ENCODE data around the gene ZKSCAN4.

ZKSCAN4 gene

DNA sequence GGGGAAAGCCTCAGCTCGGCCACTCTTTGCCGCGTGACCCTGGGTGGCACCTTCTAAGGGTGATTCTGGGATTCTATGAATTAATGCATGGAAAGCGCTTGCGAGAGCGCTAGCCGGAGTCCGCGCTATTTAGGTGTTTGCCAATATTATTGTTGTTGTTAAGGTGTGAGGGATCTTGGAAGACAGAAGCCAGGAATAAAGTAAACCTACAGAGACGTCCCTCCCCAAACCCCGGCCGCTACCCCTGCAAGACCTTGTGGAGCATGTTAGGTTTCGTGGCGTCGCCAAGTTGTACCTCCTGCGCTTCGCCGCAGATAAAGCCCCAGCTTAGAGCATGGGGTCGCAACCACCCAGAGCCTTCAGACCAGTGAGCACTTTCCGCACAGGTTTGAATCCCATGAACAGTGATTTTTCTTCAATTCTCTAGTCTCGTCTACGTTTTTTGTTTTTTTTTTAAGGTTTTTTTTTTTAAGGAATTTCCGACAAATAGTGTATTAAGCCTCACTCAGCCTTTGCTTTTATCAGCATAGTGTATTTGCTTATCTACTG, 43.9 kb downstream of the ZKSCAN4 start:
- H3K4me3 ChIP-seq (ENCODE audit: low read depth, low read length) = no peak overlapping the region
- H3K9me3 ChIP-seq (ENCODE audit: control insufficient read depth, low read length) = no peaks in the 10 kb centered on the region
- no peak overlapping the region for H3K9ac ChIP-seq
- TF ChIP-seq CTCF (IDR thresholded peaks at IDR 0.05) = no peak
- H3K27me3 ChIP-seq (ENCODE audit: control insufficient read depth, insufficient read depth, low read length) = peaks cover 4% of the 10 kb centered on the region
- H3K79me2 ChIP-seq = no peaks in the 10 kb centered on the region
- no peak overlapping the region for H3K27ac ChIP-seq
- H2AFZ ChIP-seq = no peak overlapping the region
- H3K4me1 ChIP-seq = no peaks in the 10 kb centered on the region
- no peak overlapping the region for H3K4me2 ChIP-seq (ENCODE audit: low read length)
- no peaks in the 10 kb centered on the region for H3K36me3 ChIP-seq (ENCODE audit: control insufficient read depth, insufficient read depth, low read length)

- Histone ChIP-seq H3K4me2 (ENCODE audit: low read length) (no peak overlapping the region), H3K79me2 (no peaks in the 10 kb centered on the region), H3K4me1 (no peaks in the 10 kb centered on the region), H2AFZ (peak overlapping the region; percentile 24), H3K36me3 (ENCODE audit: control insufficient read depth, insufficient read depth, low read length) (no peaks in the 10 kb centered on the region), H3K27me3 (ENCODE audit: control insufficient read depth, insufficient read depth, low read length) (peaks cover 4% of the 10 kb centered on the region), H3K9ac (no peak overlapping the region), H3K9me3 (ENCODE audit: control insufficient read depth, low read length) (no peaks in the 10 kb centered on the region), H3K27ac (no peak overlapping the region), H3K4me3 (ENCODE audit: low read depth, low read length) (no peak overlapping the region)
- no peak for TF ChIP-seq CTCF (IDR thresholded peaks at IDR 0.05)
Observed at GRCh38 chr6:28207510-28208110, 44.5 kb downstream of the ZKSCAN4 start.

- H2AFZ ChIP-seq = no peak overlapping the region
- H3K79me2 ChIP-seq = no peaks in the 10 kb centered on the region
Observed at GRCh38 chr6:28206928-28207509, 45.0 kb downstream of the ZKSCAN4 start.

DNA sequence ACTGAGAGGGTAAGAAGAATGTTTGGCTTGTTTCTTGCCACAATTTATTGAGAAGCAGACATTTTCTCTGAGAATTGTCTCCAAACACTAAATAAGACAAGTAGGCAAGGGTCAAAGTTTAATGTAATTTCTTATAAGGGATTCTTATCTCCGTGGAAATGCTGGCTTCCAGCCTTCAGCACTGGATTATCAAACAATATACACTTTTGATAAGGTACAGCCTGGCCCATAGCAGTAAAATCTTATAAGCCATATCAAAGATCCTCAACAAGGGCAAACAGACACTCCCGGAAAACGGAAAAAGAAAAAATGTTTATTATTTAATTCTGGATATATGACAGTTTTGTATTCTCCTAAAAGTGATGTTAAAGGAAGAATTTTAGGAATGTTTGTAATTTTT, 45.5 kb downstream of the ZKSCAN4 start:
- Histone ChIP-seq H3K4me3 (ENCODE audit: low read depth, low read length) (no peak overlapping the region), H3K9ac (no peak overlapping the region)

More at GRCh38 chr6:28206928-28207509, 45.0 kb downstream of the ZKSCAN4 start:
- no peaks in the 10 kb centered on the region for H3K36me3 ChIP-seq (ENCODE audit: control insufficient read depth, insufficient read depth, low read length)
- H3K27ac ChIP-seq = no peak overlapping the region
- no peak for TF ChIP-seq CTCF (IDR thresholded peaks at IDR 0.05)
- H3K9ac ChIP-seq = no peak overlapping the region
- no peak overlapping the region for H3K4me2 ChIP-seq (ENCODE audit: low read length)
- no peaks in the 10 kb centered on the region for H3K4me1 ChIP-seq
- peaks cover 4% of the 10 kb centered on the region for H3K27me3 ChIP-seq (ENCODE audit: control insufficient read depth, insufficient read depth, low read length)
- no peak overlapping the region for H3K4me3 ChIP-seq (ENCODE audit: low read depth, low read length)
- H3K9me3 ChIP-seq (ENCODE audit: control insufficient read depth, low read length) = no peaks in the 10 kb centered on the region

More for the DNA sequence above, 45.5 kb downstream of the ZKSCAN4 start:
- TF ChIP-seq CTCF (IDR thresholded peaks at IDR 0.05) = no peak
- Histone ChIP-seq H3K79me2 (no peaks in the 10 kb centered on the region), H3K27me3 (ENCODE audit: control insufficient read depth, insufficient read depth, low read length) (peaks cover 4% of the 10 kb centered on the region), H2AFZ (no peak overlapping the region), H3K9me3 (ENCODE audit: control insufficient read depth, low read length) (no peaks in the 10 kb centered on the region), H3K4me2 (ENCODE audit: low read length) (no peak overlapping the region), H3K4me1 (no peaks in the 10 kb centered on the region), H3K36me3 (ENCODE audit: control insufficient read depth, insufficient read depth, low read length) (no peaks in the 10 kb centered on the region), H3K27ac (no peak overlapping the region)
